Ascending aorta (tissue), 2 donors: ENCODE results near the gene CGB3. TPM values are rescaled to one million over a fixed set of nuclear protein-coding genes. Genes with fewer than 3 reads are reported as not detected.
"Not testable (repeated sequence)": the region's sequence is repeated elsewhere in the genome, so short reads cannot be mapped to it uniquely, and the experiment has no call there.

Experiments used
- DNase-seq, 2 donors: peaks; one replicate each; pipeline ENCODE4 v3.0.0-alpha.2; 2019; ENCODE audit warnings: low spot score in 2 of 2
- H3K27ac ChIP-seq, 2 donors: fragments of 200-600 bp; sonication (generic); one replicate each; pipeline ENCODE4 v1.5.1; 2016 to 2017; ENCODE audit warnings: mild to moderate bottlenecking in 1 of 2
- H3K27me3 ChIP-seq: fragments of 200-600 bp; sonication (generic); one replicate; pipeline ENCODE4 v1.5.1; 2017
- H3K36me3 ChIP-seq, 2 donors: fragments of 200-600 bp; sonication (generic); one replicate each; pipeline ENCODE4 v1.5.1; 2016
- H3K4me1 ChIP-seq, 2 donors: fragments of 200-600 bp; sonication (generic); one replicate each; pipeline ENCODE4 v1.5.1; 2016 to 2017; ENCODE audit warnings: mild to moderate bottlenecking in 1 of 2
- H3K4me3 ChIP-seq, 2 donors: fragments of 200-600 bp; sonication (generic); one replicate each; pipeline ENCODE4 v1.5.1; 2016 to 2017; ENCODE audit warnings: mild to moderate bottlenecking in 1 of 2
- H3K9me3 ChIP-seq, 2 donors: fragments of 200-600 bp; sonication (generic); one replicate each; pipeline ENCODE4 v1.5.1; 2016
- CTCF ChIP-seq, 3 experiments: fragments of 200-600 bp in 2 of 3; fragments of 450-650 bp in 1 of 3; sonication (generic) in 2 of 3; IDR thresholded peaks; one replicate each; pipeline ENCODE4 v1.5.1; 2016 to 2019; ENCODE audit warnings: antibody characterized with exemption in 3 of 3, mild to moderate bottlenecking in 1 of 3, moderate library complexity in 1 of 3
- intact Hi-C: fragments of 100-400 bp; cut with DNase I; formaldehyde crosslinking; loops from one replicate; pipeline ENCODE4 v1.15.1; 2023
- total RNA-seq: library from RNA; depleted of rRNA; stranded (reverse); fragments of >200 nt; gene quantifications from one replicate; pipeline ENCODE4 v1.1.0, GENCODE V29; 2016

Gene CGB3
- total RNA-seq, 1 donor from 2014 or later: not detected

- no peak overlapping the region for H3K27ac ChIP-seq
- H3K4me1 ChIP-seq: no peaks in the 10 kb centered on the region
- no peak for DNase-seq
- H3K36me3 ChIP-seq: no peaks in the 10 kb centered on the region
- H3K27me3 ChIP-seq: no peaks in the 10 kb centered on the region
- TF ChIP-seq CTCF (IDR thresholded peaks at IDR 0.05): no peak
- intact Hi-C loops: no loop called here
- H3K4me3 ChIP-seq: no peak overlapping the region
- H3K9me3 ChIP-seq: no peaks in the 10 kb centered on the region
Measured at GRCh38 chr19:49042177-49042576, 18.0 kb upstream of the CGB3 start.

GRCh38 chr19:49039736-49040135, 15.6 kb upstream of the CGB3 start:
- H3K27ac ChIP-seq, DNase-seq, H3K36me3 ChIP-seq, intact Hi-C loops, H3K9me3 ChIP-seq, H3K4me3 ChIP-seq, H3K27me3 ChIP-seq, H3K4me1 ChIP-seq: not testable (repeated sequence)

GRCh38 chr19:49038557-49039276, 14.6 kb upstream of the CGB3 start:
- intact Hi-C loops, H3K9me3 ChIP-seq: not testable (repeated sequence)

GRCh38 chr19:49038111-49038510, 14.0 kb upstream of the CGB3 start:
- H3K4me3 ChIP-seq, H3K27ac ChIP-seq, H3K9me3 ChIP-seq, H3K27me3 ChIP-seq, DNase-seq, intact Hi-C loops, H3K36me3 ChIP-seq, H3K4me1 ChIP-seq: not testable (repeated sequence)

More at GRCh38 chr19:49038557-49039276, 14.6 kb upstream of the CGB3 start:
- not testable (repeated sequence) for H3K4me3 ChIP-seq, H3K36me3 ChIP-seq, DNase-seq, H3K27me3 ChIP-seq, H3K4me1 ChIP-seq, H3K27ac ChIP-seq

GRCh38 chr19:49036815-49037214, 12.7 kb upstream of the CGB3 start, which contains the start of gene CGB1:
TSS of gene CGB1 (minus strand) at chr19:49036895. CDS start at chr19:49036711, 184 bp downstream.
- H3K4me1 ChIP-seq, H3K27me3 ChIP-seq, DNase-seq, intact Hi-C loops, H3K27ac ChIP-seq, H3K4me3 ChIP-seq, H3K9me3 ChIP-seq, H3K36me3 ChIP-seq: not testable (repeated sequence)
- TF ChIP-seq CTCF (IDR thresholded peaks at IDR 0.05): peak in 2 of 3 experiments; percentile 15 to 16

GRCh38 chr19:49031642-49032301, 7.6 kb upstream of the CGB3 start, which contains the start of gene CGB2:
TSS of gene CGB2 (plus strand) at chr19:49031890. CDS start at chr19:49032096, 206 bp downstream.
- H3K4me1 ChIP-seq, H3K36me3 ChIP-seq, intact Hi-C loops, H3K27ac ChIP-seq, DNase-seq, H3K27me3 ChIP-seq, H3K4me3 ChIP-seq, H3K9me3 ChIP-seq: not testable (repeated sequence)
- TF ChIP-seq CTCF (IDR thresholded peaks at IDR 0.05): peak in 2 of 3 experiments; percentile 8 to 20

GRCh38 chr19:49030323-49030722, 6.2 kb upstream of the CGB3 start:
- intact Hi-C loops, DNase-seq, H3K4me3 ChIP-seq, H3K4me1 ChIP-seq, H3K27me3 ChIP-seq, H3K27ac ChIP-seq, H3K9me3 ChIP-seq, H3K36me3 ChIP-seq: not testable (repeated sequence)

- H3K27me3 ChIP-seq, DNase-seq, H3K4me1 ChIP-seq, H3K4me3 ChIP-seq, H3K9me3 ChIP-seq, H3K27ac ChIP-seq, H3K36me3 ChIP-seq, intact Hi-C loops: not testable (repeated sequence)
Measured at GRCh38 chr19:49029749-49030148, 5.6 kb upstream of the CGB3 start.

- H3K9me3 ChIP-seq, H3K4me3 ChIP-seq, H3K4me1 ChIP-seq, intact Hi-C loops, H3K27ac ChIP-seq, H3K36me3 ChIP-seq, H3K27me3 ChIP-seq, DNase-seq: not testable (repeated sequence)
Measured at GRCh38 chr19:49028686-49029085, 4.6 kb upstream of the CGB3 start.

GRCh38 chr19:49025599-49025998, 1.5 kb upstream of the CGB3 start:
- H3K36me3 ChIP-seq, H3K4me3 ChIP-seq, H3K9me3 ChIP-seq, H3K4me1 ChIP-seq, H3K27ac ChIP-seq, intact Hi-C loops, DNase-seq, H3K27me3 ChIP-seq: not testable (repeated sequence)

GRCh38 chr19:49025088-49025487, 955 bp upstream of the CGB3 start:
- H3K9me3 ChIP-seq, H3K4me1 ChIP-seq, H3K27ac ChIP-seq, intact Hi-C loops, H3K36me3 ChIP-seq, H3K4me3 ChIP-seq, DNase-seq, H3K27me3 ChIP-seq: not testable (repeated sequence)
